Peyer's patch (tissue), 4 donors: ENCODE results near the gene CGRRF1.

Source experiments
- POLR2A ChIP-seq, 2 donors: fragments of 450-650 bp; IDR thresholded peaks; one replicate each; pipeline ENCODE4 v1.5.1; 2017; ENCODE audit warnings: antibody characterized with exemption in 2 of 2, mild to moderate bottlenecking in 2 of 2, moderate library complexity in 2 of 2
- TF ChIP-seq, protein P1 (sequence below), 6 experiments: fragments of 450-650 bp in 4 of 6; fragments of 200-600 bp in 2 of 6; sonication (generic) in 1 of 6; IDR thresholded peaks; one replicate each; pipeline ENCODE4 v1.5.1; 2017 to 2019; ENCODE audit warnings: antibody characterized with exemption in 6 of 6, mild to moderate bottlenecking in 3 of 6, moderate library complexity in 1 of 6

- TF ChIP-seq, protein P1, sequence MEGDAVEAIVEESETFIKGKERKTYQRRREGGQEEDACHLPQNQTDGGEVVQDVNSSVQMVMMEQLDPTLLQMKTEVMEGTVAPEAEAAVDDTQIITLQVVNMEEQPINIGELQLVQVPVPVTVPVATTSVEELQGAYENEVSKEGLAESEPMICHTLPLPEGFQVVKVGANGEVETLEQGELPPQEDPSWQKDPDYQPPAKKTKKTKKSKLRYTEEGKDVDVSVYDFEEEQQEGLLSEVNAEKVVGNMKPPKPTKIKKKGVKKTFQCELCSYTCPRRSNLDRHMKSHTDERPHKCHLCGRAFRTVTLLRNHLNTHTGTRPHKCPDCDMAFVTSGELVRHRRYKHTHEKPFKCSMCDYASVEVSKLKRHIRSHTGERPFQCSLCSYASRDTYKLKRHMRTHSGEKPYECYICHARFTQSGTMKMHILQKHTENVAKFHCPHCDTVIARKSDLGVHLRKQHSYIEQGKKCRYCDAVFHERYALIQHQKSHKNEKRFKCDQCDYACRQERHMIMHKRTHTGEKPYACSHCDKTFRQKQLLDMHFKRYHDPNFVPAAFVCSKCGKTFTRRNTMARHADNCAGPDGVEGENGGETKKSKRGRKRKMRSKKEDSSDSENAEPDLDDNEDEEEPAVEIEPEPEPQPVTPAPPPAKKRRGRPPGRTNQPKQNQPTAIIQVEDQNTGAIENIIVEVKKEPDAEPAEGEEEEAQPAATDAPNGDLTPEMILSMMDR (IDR thresholded peaks at IDR 0.05), result no peak
- TF ChIP-seq POLR2A (IDR thresholded peaks at IDR 0.05), result no peak
Measured at GRCh38 chr14:54570631-54571415, 61.1 kb downstream of the CGRRF1 start.
